Esophagus squamous epithelium (tissue), 4 donors: ENCODE data around the gene PIP5KL1.
A peak's percentile ranks its signal among the peaks of the same experiment; 100 is the strongest.

Source experiments
- CTCF ChIP-seq, 6 experiments: fragments of 450-650 bp in 4 of 6; fragments of 200-600 bp in 2 of 6; sonication (generic) in 2 of 6; IDR thresholded peaks; one replicate each; pipeline ENCODE4 v1.5.1; 2016 to 2019; ENCODE audit warnings: antibody characterized with exemption in 6 of 6, mild to moderate bottlenecking in 4 of 6, moderate library complexity in 4 of 6
- POLR2A ChIP-seq, 4 donors: fragments of 450-650 bp; IDR thresholded peaks; one replicate each; pipeline ENCODE4 v1.6.1; 2017; ENCODE audit warnings: antibody characterized with exemption in 4 of 4, mild to moderate bottlenecking in 4 of 4, moderate library complexity in 3 of 4

GRCh38 chr9:127915801-127916719 lies 14.5 kb downstream of the PIP5KL1 start:
- no peak for TF ChIP-seq CTCF (IDR thresholded peaks at IDR 0.05)
- TF ChIP-seq POLR2A (IDR thresholded peaks at IDR 0.05) = peak in 1 of 4 donors; percentile 53
